Cortex of kidney (tissue), 1 donor: ENCODE data around the gene TRIM71.
"Not testable (repeated sequence)": the region's sequence is repeated elsewhere in the genome, so short reads cannot be mapped to it uniquely, and the experiment has no call there.

Source experiments
- DNase-seq: peaks from one replicate; lab custom pipeline; 2025; lab: John Stamatoyannopoulos, UW

TRIM71 gene

GRCh38 chr3:32819551-32820348 is 2.0 kb downstream of the TRIM71 start:
- no peak for DNase-seq

- no peak for DNase-seq
These were observed 2.6 kb downstream of the TRIM71 start for GRCh38 chr3:32820430-32820829.

GRCh38 chr3:32820971-32821685 is 3.3 kb downstream of the TRIM71 start:
- DNase-seq, result no peak

GRCh38 chr3:32821686-32822296 is 4.0 kb downstream of the TRIM71 start:
- no peak for DNase-seq

DNA sequence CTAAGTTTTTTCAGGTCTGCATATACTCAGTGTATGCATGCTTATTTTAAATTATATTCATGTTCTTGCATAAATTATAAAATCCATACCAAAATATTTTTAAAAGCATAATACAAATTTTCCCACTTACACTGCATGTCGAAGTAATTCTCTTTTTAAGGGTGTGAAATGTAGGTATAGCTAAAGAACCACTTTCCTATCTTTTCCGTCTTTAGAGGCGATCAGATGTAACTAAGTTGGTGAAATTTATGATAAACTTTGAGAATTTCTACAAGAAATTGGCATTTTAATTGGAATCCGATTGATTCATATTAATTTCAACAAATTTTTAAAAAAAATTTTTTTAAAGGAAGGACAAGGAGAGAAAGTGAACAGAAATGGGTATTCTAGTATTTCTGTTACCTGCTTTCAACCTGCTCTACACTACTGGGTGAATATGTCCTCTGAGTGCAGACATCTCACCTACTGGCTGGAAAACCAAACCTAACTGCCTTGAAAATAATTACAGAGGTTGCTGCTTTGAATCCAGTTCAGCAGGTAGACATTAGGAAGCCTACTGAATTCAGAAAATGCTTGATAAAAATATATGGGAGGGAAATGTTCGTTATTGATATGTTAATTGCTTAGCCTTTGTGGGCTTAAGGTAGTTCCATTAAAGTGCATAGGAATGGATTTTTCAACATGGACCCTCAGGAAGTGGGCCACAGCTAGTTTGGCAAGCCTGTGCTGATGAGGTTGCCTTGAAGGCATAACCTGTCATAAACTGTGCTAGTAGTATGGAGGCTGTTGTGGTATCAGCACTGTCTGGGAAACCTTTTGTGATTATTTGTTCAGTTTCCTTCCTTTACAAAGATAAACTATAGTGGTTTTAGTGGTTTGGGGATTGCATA is 5.1 kb downstream of the TRIM71 start:
- no peak for DNase-seq

DNA sequence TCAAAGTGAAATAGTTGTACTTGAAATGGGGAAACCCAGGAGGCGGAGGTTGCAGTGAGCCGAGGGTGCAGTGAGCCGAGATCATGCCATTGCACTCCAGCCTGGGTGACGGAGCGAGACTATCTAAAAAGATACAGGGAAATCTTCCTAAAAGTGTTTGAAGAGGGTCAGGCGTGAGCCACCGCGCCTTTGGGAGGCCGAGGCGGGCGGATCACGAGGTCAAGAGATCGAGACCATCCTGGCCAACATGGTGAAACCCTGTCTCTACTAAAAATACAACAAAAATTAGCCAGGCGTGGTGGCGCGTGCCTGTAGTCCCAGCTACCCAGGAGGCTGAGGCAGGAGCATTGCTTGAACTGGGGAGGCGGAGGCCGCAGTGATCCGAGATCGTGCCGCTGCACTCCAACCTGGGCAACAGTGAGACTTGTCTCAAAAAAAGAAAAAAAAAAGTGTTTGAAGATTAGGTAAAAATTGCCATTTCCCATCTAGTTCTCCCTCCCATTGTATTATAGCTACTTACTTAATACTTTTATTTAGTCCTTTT is 5.9 kb downstream of the TRIM71 start:
- DNase-seq, result not testable (repeated sequence)

DNA sequence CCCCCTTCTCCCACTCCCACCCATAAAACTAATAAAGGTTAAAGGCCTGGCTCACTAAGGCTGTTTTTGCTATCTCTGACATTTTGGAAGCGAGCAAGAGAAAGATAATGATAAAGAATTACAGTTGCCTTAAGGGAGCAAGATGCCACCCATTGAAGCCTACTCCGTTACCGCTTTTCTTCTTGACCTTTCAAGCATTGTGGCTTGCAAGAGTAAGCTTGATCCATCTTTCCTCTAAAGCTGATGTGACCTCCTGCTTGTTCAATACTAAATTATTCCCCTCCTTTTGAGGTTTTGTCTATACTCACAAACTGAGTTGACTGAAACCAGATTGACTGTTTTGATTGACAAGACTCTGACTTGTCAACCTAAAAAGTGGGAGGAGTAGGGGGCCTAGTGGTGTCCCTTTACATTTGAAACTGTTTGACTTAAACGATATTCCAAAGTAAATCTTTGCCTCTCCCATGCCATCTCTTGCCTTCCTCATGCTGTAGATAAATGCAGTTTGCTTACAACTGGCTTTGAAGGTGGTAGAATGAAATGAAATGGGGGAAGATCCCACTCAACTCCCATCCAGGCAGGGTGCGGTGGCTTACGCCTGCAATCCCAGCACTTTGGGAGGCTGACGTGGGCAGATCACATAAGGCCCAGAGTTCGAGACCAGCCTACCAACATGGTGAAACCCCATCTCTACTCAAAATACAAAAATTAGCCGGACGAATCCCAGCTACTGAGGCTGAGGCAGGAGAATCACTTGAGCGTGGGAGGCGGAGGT is 8.0 kb downstream of the TRIM71 start:
- no peak for DNase-seq

DNA sequence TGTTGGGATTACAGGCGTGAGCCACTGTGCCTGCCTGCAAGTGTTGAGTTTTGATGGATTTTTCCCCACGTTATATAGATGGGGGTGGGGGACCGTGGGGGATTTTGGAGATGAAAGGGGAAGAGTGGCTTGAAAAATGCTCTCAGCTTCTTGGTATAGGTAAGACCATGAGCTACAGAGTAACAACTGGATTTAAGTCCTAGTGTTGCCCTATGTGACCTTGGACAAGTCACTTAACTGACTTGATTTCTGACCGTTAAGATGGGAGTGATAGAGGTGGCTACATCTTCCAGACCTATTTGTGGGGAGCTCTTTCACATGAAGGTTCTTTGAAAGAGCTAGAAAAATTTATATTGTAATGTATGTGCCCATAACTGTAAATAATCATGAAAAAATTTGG is 13.3 kb downstream of the TRIM71 start:
- DNase-seq, result no peak

DNA sequence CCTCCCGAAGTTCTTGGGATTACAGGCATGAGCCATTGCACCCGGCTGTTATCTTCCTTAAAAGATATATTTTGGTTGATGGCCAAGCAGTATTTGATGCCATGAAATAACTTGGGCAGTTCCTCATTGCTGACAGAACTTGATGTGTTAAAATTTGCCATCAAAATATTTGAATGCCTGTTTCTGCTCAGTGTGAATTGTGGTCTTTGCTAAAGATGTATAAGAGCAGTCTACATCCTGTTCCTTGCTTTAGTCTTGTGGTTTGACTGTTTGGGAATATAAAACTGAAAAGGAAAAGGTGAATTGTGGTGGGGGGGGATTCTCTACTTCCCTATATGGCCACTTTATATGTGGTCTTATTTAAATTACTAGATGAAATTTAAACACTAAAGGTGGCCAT is 14.0 kb downstream of the TRIM71 start:
- DNase-seq, result no peak

DNA sequence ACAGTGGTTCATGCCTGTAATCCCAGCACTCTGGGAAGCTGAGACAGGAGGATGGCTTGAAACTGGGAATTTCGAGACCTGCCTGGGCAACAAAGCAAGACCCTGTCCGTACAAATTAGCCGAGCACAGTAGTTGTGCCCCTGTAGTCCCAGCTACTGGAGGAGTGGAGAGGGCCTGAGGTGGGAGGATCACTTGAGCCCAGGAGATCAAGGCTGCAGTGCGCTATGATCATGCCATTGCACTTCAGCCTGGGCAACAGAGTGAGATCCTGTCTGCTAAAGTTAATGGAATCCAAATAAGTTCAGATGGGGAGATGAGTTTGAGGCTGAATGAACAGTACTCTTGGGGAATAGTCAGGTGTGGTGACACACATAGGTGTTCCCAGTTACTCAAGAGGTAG is 14.4 kb downstream of the TRIM71 start:
- no peak for DNase-seq

GRCh38 chr3:32835049-32835371 is 17.2 kb downstream of the TRIM71 start:
- DNase-seq, result no peak

- no peak for DNase-seq
These were observed 18.2 kb downstream of the TRIM71 start for GRCh38 chr3:32835961-32836360.

- no peak for DNase-seq
These were observed 18.8 kb downstream of the TRIM71 start for GRCh38 chr3:32836601-32837000.

GRCh38 chr3:32837366-32837765 is 19.6 kb downstream of the TRIM71 start:
- no peak for DNase-seq

- DNase-seq, result no peak
These were observed 20.0 kb downstream of the TRIM71 start for GRCh38 chr3:32837789-32838188.

DNA sequence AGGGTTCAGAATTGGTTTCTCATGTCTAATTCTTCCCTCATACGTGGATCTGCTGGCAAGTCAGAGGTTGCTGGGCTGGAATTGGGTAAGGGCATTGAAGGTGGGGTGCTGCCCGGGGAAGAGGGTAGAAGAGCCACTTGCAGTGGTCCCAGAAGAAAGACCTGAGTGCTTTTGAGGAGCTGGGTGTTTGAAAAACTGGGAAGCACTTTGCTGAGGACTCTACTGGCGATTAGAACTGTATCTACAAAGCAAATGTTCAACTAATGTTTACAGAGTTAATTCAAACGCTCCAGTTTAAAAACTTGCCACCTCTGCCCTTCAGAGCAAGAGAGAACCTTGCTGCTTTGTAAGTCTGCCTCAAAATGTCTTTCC is 21.9 kb downstream of the TRIM71 start:
- DNase-seq, result no peak

- DNase-seq, result no peak
These were observed 22.5 kb downstream of the TRIM71 start for GRCh38 chr3:32840086-32840841.

DNA sequence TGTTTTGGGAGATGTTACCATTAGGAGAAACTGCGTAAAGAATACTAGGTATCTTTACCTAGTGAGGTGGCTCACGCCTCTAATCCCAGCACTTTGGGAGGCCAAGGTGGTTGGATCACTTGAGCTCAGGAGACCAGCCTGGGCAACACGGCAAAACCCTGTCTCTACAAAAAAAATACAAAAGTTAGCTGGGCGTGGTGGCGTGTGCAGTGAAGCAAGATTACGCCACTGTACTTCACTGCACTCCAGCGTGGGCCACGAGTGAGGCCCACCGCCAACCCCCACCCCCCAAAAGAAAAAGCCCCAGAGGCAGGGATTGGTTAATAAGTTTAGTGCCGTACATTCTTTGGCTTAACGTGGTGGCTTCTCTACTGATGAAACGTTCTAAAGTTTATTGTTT is 23.5 kb downstream of the TRIM71 start:
- DNase-seq, result no peak

DNA sequence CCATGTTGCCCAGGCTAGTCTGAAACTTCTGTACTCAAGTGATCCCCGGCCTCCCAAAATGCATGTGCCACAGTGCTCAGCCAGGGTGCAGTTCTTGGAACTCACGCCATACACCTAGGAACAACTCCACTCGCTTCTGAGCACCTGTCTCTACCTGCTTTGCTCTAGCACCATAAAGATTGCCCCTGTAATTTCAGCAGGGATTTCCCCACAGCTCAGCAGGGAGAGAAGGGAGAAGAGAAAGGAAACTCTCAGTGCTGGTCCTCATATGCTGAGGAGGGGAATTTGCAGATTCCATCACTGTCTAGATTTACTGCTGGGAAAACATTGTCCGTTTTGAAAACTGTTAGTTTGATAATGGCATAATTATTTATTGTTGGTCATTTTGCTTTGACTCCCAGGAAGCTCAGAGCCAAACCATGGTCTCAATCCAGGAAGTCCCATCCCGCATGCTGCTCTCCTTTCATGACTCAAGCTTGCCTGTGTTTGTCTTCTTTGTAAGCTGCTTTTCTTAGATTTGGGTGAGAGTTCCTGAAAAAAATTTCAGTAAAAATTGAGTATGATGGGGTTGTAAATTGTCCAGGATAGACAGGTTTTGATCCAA is 24.2 kb downstream of the TRIM71 start:
- no peak for DNase-seq

DNA sequence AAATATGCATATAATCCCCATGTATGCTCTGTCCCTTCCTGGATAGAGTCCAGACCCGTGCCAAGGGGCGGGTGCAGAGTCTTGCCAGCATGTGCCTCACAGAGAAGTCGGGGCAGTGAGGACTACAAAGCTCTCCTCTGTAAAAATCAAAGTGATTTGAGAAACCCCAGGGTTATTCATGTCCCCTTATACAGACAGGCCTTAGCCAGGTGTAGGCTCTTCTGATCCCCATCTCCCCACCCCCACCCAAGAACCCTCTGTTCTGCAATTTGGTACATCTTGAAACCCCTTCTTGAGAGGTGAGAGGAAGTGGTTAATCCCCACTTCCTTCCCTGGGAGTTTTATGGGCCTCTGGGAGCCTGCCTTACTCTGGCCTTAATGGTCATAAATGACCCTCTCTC is 24.7 kb downstream of the TRIM71 start:
- DNase-seq, result no peak
